Right atrium auricular region (tissue), 2 donors: Measurements from ENCODE around the gene POLG. TPM values are rescaled to one million over a fixed set of nuclear protein-coding genes. Genes with fewer than 3 reads are reported as not detected.
A peak's percentile ranks its signal among the peaks of the same experiment; 100 is the strongest.

ENCODE experiments used
- DNase-seq: peaks from one replicate; pipeline ENCODE4 v3.0.0-alpha.2; 2019; ENCODE audit warnings: low spot score
- H3K27ac ChIP-seq, 2 donors: fragments of 200-600 bp; sonication (generic); 1 replicate in 1 of 2; 2 replicates in 1 of 2; pipeline ENCODE4 v1.5.1; 2016 to 2019
- H3K27me3 ChIP-seq, 2 donors: fragments of 200-600 bp; sonication (generic); one replicate each; pipeline versions ENCODE4 v1.5.1 to v1.6.0; 2017 to 2019
- H3K36me3 ChIP-seq: fragments of 200-600 bp; sonication (generic); one replicate; pipeline ENCODE4 v1.5.1; 2016
- H3K4me1 ChIP-seq, 2 donors: fragments of 200-600 bp; sonication (generic); one replicate each; pipeline versions ENCODE4 v1.5.1 to v1.6.0; 2017 to 2019
- H3K4me3 ChIP-seq, 2 donors: fragments of 200-600 bp; sonication (generic); 1 replicate in 1 of 2; 2 replicates in 1 of 2; pipeline ENCODE4 v1.5.1; 2017 to 2019; ENCODE audit warnings: mild to moderate bottlenecking in 1 of 2, moderate library complexity in 1 of 2
- H3K9me3 ChIP-seq, 2 donors: fragments of 200-600 bp; sonication (generic); one replicate each; pipeline ENCODE4 v1.5.1; 2019
- CTCF ChIP-seq, 2 donors: fragments of 200-600 bp; sonication (generic); IDR thresholded peaks; one replicate each; pipeline ENCODE4 v1.5.1; 2019; ENCODE audit warnings: antibody characterized with exemption in 2 of 2
- total RNA-seq, 2 donors: library from RNA; depleted of rRNA; stranded (reverse); fragments of >200 nt; gene quantifications; one replicate each; pipeline ENCODE4 v1.1.0, GENCODE V29; 2016

Gene POLG
- total RNA-seq, 2 donors from 2014 or later: 36.0 to 37.9 TPM

- no peak for DNase-seq
- no peak for TF ChIP-seq CTCF (IDR thresholded peaks at IDR 0.05)
- H3K27ac ChIP-seq: no peak overlapping the region
- no peaks in the 10 kb centered on the region for H3K9me3 ChIP-seq
- peaks cover 0 to 29% of the 10 kb centered on the region in 2 donors for H3K4me1 ChIP-seq
- no peaks in the 10 kb centered on the region for H3K36me3 ChIP-seq
- H3K27me3 ChIP-seq: peaks cover 29 to 46% of the 10 kb centered on the region in 2 donors
- no peak overlapping the region for H3K4me3 ChIP-seq
Measured at GRCh38 chr15:89359471-89360293, 25.1 kb upstream of the POLG start.

- Histone ChIP-seq H3K36me3 (no peaks in the 10 kb centered on the region), H3K9me3 (no peaks in the 10 kb centered on the region), H3K27me3 (peaks cover 27 to 40% of the 10 kb centered on the region in 2 donors), H3K4me3 (peak overlapping the region; percentile 15 to 47), H3K4me1 (peaks cover 0 to 29% of the 10 kb centered on the region in 2 donors), H3K27ac (no peak overlapping the region)
- peak; percentile 77 for DNase-seq
- TF ChIP-seq CTCF (IDR thresholded peaks at IDR 0.05): peak; percentile 99
Measured at GRCh38 chr15:89358755-89359439, 24.3 kb upstream of the POLG start.

- Histone ChIP-seq H3K27me3 (peaks cover 22 to 35% of the 10 kb centered on the region in 2 donors), H3K27ac (no peak overlapping the region), H3K4me1 (peaks cover 0 to 29% of the 10 kb centered on the region in 2 donors), H3K4me3 (peak overlapping the region in 1 of 2 donors; percentile 47), H3K9me3 (no peaks in the 10 kb centered on the region), H3K36me3 (no peaks in the 10 kb centered on the region)
- DNase-seq: no peak
- no peak for TF ChIP-seq CTCF (IDR thresholded peaks at IDR 0.05)
Measured at GRCh38 chr15:89358435-89358754, 23.8 kb upstream of the POLG start.

GRCh38 chr15:89356634-89357298, 22.1 kb upstream of the POLG start:
- H3K4me1 ChIP-seq: peaks cover 0 to 18% of the 10 kb centered on the region in 2 donors
- H3K4me3 ChIP-seq: no peak overlapping the region
- H3K27me3 ChIP-seq: peaks cover 14 to 24% of the 10 kb centered on the region in 2 donors
- TF ChIP-seq CTCF (IDR thresholded peaks at IDR 0.05): peak in 1 of 2 donors; percentile 53
- DNase-seq: no peak
- H3K9me3 ChIP-seq: no peaks in the 10 kb centered on the region
- no peak overlapping the region for H3K27ac ChIP-seq
- no peaks in the 10 kb centered on the region for H3K36me3 ChIP-seq

GRCh38 chr15:89353991-89354390, 19.4 kb upstream of the POLG start:
- Histone ChIP-seq H3K27me3 (peaks cover under 1 to 6% of the 10 kb centered on the region in 2 donors), H3K4me1 (peaks cover 0 to 8% of the 10 kb centered on the region in 2 donors)

More at GRCh38 chr15:89353991-89354390, 19.4 kb upstream of the POLG start:
- Histone ChIP-seq H3K4me3 (no peak overlapping the region), H3K27ac (no peak overlapping the region), H3K9me3 (no peaks in the 10 kb centered on the region), H3K36me3 (no peaks in the 10 kb centered on the region)
- no peak for DNase-seq
- TF ChIP-seq CTCF (IDR thresholded peaks at IDR 0.05): no peak
